Stimulated activated CD8-positive, alpha-beta memory T cell treated with anti-CD3 and anti-CD28 coated beads, Interleukin-4, amount 100 ng/mL, for 24 hours (primary cell): ENCODE results near the gene EP400.
"Not testable (repeated sequence)": the region's sequence is repeated elsewhere in the genome, so short reads cannot be mapped to it uniquely, and the experiment has no call there.

ENCODE experiments used
- DNase-seq: peaks from one replicate; pipeline ENCODE4 v3.0.0-alpha.2; 2020; ENCODE audit warnings: low read depth

The EP400 gene

DNA sequence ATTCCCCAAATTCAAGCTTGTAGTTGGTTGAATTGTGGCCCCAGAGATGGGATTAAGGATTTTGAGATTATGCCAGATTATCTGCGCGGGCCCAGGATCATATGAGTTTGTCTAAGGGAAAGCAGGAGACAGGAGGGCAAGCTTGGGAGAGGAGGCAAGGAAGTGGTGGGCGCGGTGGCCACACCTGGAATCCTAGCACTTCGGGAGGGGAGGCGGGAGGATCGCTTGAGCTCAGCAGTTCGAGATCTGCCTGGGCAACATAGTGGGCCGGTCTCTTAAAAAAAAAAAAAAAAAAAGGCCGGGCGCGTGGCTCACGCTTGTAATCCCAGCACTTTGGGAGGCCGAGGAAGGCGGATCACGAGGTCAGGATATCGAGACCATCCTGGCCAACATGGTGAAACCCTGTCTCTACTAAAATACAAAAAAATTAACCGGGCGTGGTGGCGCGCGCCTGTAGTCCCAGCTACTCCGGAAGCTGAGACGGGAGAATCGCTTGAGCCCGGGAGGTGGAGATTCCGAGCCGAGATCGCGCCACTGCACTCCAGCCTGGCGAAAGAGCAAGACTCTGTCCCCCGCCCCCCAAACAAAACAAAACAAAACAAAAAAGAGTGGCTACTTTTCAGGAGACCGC, 21.5 kb upstream of the EP400 start:
- no peak for DNase-seq

DNA sequence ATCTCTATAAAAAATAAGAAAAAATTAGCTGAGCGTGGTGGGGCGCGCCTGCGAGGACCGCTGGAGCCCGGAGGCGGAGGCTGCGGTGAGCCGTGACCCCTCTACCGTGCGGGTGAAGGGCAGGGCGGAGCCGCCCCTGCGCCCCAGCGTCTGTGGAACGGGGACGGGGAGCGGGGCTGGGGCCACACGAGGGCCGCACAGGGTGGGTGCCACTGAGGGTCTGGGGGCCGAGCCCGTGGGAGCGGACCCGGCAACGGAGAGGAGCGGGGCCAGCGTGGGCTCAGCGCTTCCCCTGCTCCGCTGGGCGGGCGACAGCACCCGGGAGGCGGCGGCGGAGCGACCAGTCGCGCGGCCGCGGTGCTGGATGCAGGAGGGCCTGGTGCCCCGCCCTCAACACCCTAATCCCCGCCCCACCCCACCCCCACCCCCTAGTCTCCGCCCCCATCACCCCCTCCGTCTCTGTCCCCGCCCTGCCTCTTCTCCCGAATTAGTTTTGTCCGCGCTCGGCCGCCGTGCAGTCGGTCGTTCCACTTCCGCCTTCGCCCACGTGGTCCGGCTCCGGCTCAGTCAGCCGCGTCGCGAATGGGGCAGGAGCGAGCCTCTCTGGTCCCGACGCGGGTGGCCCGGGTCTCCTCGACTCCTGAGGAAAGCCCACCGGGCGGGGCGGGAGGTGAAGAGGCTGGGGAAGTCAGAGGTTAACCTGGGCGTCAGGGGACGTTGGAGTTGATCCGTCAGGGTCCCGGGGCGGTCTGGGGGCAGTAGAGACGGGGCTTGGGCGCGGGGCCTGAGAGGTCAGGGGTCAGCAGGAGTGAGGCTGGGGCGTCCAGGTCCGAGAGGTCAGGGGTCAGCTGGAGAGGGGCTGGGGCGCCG, 20.8 kb upstream of the EP400 start, which contains the start of gene PUS1:
Gene PUS1, plus strand, starts transcription at position 566 of the 870 bp plus-strand sequence. CDS start 447 bp downstream, outside the sequence.
- peak; percentile 86 for DNase-seq

DNA sequence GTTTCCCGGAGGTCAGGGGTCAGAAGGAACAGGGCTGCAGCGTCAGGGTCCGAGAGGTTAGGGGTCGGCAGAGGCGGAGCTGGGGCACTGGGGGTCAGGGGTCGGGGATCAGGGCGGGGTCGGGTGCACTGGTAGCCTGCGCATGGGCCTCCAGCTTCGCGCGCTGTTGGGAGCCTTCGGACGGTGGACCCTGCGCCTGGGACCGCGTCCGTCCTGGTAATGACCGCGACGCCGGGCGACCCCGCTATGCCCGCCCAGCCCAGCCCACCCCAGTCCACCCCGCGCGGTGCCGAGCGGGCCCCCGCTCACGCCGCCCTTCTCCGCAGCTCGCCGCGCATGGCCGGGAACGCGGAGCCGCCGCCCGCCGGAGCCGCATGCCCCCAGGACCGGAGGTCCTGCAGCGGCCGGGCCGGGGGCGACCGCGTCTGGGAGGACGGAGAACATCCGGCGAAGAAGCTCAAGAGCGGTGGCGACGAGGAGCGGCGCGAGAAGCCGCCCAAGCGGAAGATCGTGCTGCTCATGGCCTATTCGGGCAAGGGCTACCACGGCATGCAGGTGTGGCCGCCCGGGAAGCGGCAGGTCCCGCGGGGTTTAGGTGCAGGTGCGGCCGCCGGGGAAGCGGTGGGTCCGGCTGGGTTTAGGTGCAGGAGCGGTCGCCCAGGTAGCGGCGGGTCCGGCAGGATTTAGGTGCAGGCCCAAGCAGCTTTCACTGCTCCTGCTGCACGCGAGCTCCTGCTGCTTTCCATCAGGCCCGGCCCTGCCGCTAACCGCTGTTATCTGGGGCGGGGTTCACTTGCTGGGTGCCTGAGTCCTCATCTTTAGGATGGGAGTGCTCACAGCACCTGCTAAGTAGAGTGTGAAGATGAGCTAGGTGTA, 19.9 kb upstream of the EP400 start:
- DNase-seq = no peak

DNA sequence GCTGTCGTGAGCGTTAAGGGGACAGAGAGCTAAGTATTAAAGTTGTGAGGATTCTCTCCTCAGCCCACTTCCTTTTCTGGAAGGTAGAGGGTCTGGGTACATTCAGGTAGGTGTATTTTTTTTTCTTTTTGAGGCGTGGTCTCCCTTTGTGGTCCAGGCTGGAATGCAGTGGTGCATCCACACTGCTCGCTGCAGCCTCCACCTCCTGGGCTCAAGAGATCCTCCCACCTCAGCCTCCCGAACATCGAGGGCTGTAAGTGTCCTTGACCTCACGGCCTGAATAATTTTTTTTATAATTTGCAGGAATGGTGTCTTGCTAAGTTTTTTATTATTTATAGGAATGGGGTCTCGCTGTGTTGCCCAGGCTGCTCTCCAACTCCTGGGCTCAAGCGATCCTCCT, 19.2 kb upstream of the EP400 start:
- no peak for DNase-seq

DNA sequence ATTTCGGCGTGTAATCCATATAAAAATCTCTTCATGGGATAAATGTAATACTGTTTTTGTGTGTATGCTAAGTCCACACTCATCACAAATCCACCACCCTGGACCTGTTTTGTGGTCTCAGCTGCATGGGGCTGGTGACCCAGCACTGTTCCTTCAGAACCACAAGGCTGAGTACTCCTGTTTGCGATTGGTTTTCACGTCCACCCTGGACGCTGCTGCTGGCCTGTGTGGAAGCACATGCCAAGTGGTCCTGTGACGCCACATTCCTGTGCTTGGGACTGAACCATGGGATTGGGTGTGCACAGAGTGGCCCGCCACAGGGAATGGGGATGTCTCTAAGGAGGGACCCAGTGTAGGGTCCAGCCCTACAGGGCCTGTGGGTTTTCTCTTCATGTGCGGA, 16.4 kb upstream of the EP400 start:
- no peak for DNase-seq

DNA sequence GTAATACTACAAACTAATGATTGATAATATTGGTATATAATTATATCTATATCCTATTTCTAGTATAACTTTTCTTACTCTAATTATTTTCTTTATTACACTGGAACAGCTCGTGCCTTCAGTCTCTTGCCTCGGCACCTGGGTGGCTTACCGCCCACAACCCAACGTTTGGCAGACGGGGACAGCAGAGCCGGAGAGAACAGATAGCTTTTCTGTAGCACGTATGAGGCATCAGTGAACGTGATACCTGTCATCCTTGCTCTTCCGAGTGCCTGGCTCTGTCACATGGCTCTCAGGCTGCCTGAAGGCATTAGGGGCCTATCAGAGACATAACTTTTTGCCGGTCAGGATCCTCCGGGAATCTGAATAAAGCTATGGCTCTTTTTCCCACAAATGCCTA, 15.2 kb upstream of the EP400 start:
- no peak for DNase-seq

DNA sequence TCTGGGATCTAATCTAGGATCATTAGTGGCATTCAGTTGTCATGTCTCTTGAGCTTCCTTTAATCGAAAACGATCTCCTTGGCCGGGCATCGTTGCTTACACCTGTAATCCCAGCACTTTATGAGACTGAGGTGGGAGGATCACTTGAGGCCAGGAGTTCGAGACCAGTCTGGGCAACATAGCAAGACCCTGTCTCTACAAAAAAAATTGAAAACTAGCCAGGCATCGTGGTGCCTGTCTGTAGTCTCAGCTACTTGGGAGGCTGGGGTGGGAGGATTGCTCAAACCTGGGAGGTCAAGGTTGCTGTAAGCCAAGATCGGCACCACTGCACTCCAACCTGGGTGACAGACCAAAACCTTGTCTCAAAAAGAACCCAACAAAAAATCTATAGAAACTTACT, 11.7 kb upstream of the EP400 start:
- DNase-seq = no peak

DNA sequence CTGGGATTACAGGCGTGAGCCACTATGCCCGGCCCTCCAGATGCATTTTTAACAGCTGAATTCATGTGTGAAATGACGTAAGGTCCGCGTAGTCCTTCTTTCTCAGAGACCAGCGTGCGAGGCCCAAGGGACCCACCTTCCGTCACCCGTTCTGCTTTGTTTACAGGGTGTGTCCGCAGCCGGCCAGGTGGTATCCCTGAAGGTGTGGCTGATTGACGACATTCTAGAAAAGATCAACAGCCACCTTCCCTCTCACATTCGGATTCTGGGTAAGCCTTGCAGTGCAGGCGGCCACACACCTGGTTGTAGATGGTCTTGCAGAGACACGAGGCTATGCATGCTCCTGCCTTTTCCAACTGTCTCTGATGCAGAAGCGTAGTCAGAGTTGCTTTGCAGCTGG, 10.7 kb upstream of the EP400 start:
- DNase-seq = no peak

DNA sequence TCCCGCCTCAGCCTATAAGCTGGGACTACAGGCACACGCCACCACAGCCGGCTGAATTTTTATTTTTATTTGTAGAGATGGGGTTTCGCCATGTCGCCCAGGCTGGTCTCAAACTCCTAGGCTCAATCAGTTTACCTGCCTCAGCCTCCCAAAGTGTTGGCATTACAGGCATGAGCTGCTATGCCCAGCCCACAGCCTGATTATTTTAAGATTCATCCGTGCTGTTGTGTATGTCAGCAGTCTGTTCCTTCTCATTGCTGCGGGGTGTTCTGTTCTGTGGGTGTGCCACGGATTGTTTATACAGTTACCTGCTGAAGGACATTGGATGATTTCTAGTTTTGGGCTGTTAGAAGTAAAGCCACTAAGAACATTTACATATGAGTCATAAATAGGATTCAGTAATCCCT, 9.6 kb upstream of the EP400 start:
- no peak for DNase-seq

DNA sequence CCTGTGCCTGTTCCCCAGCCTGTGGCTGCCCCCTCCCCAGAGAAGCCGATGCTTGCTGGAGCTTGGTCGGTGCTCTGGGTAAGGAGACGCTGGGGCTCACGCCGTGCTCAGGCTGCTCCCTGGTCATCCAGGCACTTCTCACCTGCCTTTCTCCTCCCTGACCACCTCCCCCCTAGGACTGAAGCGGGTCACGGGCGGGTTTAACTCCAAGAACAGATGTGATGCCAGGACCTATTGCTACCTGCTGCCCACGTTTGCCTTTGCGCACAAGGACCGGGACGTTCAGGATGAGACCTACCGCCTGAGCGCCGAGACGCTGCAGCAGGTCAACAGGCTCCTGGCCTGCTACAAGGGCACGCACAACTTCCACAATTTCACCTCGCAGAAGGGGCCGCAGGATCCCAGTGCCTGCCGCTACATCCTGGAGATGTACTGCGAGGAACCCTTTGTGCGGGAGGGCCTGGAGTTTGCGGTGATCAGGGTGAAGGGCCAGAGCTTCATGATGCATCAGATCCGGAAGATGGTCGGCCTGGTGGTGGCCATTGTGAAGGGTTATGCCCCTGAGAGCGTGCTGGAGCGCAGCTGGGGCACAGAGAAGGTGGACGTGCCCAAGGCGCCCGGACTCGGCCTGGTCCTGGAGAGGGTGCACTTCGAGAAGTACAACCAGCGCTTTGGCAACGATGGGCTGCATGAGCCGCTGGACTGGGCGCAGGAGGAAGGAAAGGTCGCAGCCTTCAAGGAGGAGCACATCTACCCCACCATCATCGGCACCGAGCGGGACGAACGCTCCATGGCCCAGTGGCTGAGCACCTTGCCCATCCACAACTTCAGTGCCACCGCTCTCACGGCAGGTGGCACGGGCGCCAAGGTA, 8.4 kb upstream of the EP400 start:
- no peak for DNase-seq

DNA sequence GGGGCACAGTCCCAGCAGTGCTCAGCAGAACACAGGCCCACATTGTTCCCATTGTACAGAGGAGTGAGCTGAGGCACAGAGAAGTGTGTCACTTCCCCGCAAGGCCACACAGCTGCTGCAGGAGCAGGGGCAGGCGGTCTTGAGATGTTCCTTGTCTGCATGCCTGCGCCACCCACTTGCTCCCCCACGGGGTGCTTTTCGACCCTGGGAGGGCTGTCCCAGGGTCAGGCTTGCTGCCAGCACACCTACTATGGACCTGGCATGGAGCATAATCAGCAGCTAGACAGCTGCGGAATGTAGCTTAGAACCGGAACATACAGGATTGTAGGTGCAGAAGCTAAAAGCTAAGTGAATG, 7.8 kb upstream of the EP400 start:
- no peak for DNase-seq

DNA sequence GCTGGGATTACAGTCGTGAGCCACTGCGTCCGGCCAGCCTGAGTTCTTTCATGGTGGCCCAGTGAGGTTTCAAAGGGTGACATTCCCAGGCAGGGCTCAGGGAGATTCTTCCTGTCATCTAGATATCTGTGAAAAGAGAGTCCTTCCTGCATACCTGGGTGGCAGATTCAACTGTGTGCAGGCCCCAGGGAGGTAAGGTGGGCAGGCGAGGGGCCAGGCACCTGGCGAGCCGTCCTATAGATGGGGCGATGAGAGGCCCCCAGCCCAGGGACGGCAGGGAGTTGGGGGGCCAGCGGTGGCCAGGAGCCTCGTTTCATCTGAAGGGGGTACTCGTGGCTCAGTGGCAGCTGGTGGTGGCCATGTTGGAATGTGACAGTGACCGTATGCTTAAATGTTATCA, 7.1 kb upstream of the EP400 start:
- DNase-seq = no peak

DNA sequence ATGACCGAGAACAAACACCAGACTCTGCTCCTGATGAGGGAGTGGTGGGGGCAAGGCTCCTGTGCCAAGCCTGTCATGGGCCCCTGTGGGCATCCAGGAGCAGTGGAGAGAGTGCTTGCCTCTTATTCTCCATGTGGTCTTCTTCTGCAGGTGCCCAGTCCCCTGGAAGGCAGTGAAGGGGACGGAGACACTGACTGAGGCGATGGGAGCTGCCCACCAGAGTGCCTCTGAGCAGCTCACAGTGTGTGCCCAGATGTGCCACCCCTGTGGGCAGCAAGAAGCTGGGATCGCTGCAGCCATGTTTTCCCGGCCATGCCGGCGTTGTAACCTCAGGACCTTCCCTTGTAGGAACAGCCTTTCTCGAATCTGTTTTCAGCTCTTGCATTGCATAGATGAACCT, 6.4 kb upstream of the EP400 start:
- DNase-seq = no peak

DNA sequence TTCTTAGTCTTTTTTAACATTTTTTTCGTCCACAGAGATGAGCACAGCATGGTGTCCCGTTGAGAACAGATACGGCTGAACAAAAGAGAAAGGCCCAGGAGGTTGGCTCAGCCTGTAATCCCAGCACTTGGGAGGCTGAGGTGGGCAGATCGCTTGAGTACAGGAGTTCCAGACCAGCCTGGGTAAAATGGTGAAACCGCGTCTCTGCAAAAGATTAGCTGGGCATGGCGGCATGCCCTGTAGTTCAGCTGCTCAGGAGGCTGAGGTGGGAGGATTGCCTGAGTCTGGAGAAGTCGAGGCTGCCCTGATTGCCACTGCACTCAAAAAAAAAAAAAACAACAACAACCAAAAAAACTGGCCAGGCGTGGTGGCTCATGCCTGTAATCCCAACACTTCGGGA, 5.9 kb upstream of the EP400 start:
- no peak for DNase-seq

DNA sequence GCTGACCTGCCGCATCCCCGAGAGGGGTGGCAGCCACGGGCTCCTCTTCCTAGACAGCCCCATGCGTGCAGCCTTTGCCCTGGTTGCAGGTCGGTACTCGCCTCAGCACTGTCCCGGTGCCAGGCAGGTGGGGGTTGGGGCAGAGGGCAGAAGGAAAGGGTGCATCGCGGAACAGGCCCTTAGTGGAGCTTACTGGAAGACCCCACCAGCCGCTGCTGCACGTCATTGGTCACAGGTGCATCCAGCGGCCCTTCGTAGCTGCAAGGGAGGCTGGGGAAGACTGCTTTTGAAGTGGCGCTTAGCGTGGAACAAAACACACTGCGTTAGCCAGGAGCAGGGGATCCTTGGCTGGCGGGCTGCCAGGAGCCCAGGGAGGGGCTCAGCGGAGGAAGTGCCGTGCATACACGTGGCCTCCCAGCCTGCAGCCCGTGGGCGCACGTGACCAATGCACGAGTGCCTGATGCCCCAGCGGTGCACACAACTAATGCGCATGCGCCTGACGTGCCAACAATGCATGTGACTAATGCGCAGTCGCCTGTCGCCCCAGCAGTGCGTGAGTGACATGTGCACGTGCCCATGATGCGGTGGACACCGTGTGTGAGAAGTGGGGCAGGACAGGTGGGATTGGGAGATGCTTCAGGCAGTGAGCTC, 5.0 kb upstream of the EP400 start:
- no peak for DNase-seq

DNA sequence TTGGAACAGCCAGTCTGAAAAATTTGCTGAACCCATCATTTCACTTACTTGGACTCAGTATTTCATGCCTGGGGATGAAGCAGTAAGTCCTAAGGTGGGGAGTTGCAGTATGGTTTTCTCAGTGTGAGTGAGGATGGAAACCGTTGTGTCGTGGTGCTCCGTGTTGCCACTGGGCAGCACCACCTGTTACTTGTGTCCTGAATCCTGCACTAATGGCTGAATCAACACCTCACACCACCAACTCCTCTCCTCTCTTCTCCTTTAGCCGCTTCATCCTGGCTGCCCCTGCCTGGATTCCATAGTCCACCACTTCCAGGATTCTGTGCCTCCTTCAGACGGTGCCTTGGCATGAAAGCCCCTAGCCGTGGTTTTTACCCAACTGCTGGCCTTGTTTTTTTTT, 3.0 kb upstream of the EP400 start:
- no peak for DNase-seq

DNA sequence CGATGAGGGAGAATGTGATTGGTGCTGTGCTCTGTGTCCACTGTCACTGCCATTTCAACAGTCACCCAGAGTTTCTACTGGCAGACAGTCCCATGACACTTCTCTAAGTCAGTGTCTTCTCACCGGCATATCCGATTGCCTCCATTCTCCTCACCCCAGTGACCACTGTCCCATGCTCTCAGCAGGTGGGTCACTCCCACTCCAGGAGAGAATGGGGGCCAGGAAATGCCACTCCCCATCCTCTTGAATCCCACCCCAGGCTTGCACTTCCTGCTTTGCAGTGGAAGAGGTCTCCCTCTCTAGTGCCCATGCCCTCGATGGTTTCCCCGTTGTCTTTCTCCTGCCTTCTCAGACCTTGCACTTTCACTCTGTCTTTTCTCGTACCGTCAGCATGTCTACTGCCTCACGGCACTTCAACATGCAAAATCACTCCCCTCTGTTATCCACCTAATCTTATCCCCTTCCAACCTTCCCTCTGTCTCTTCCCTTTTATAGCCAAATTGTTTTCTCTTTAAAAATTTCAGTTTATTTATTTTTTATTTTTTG, 2.2 kb upstream of the EP400 start:
- DNase-seq = no peak

DNA sequence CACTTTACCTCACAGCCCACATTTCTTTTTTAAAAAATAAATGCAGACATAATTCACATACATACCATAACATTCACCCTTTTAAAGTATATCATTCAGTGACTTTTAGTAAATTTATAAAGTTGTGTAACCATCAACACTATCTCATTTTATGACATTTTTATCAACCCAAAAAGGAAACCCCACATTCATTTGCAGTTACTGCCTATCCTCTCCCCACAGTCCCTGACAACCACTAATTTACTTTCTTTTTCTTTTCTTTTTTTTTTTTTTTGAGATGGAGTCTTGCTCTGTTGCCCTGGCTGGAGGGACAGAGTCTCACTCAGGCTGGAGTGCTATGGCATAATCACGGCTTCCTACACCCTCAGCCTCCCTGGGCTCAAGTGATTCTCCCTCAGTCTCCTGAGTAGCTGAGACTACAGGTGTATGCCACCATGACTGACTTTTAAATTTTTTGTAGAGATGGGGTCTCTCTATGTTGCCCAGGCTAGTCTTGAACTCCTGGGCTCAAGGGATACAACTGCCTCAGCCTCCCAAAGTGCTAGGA, 1.5 kb upstream of the EP400 start:
- no peak for DNase-seq

DNA sequence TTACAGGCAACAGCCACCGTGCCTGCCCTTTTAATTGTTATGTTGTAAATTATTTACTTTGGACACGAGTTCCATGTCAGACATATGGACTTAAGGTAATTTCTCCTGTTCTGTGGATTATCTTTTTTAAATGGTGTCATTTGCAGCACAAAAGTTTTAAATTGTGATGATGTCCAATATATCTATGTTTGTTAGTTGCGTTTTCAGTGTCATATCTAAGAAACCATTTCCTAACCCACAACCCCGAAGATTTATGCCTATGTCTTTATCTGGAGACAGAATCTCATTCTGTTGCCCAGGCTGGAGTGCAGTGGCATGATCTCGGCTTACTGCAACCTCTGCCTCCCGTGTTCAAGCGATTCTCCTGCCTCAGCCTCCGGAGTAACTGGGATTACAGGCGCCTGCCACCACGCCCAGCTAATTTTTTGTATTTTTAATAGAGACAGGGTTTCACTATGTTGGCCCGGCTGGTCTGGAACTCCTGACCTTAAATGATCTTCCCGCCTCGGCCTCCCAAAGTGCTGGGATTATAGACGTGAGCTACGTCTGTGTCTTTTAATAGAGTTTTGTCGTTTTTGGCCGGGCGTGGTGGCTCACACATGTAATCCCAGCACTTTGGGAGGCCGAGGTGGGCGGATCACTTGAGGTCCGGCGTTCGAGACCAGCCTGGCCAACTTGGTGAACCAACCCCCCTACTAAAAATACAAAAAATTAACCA, 870 bp upstream of the EP400 start:
- not testable (repeated sequence) for DNase-seq
